ENCODE data around the gene ZNF710.

Gene ZNF710

GRCh38 chr15:90020021-90020735 lies 19.1 kb downstream of the ZNF710 start:
- no peak for DNase-seq

DNA sequence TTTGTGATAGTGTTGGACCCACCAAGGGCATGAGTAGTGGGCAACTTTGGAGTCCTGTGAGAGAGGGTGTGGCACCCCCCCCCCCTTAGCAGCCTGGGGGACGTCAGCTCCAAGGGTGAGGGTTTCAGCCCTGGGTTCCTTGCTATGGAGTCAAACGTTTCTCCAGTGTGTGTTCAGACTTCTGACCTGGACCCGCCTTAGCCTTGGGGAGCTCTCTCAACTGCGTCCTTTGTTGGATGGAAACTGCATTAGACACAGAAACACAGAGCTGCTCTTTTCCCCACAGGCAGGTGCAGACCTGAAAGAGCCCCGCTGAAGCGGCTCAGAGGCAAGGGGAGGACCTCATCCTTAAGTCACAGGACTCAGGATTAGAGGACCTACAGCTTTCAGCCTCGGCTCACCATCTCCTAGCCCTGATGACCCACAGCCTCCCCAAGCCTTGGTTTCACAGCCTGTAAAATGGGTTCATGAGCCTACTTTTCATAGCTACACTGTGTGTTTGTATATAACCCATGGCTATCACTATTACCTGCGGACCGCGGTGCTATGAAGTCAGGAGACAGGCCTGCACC lies 19.9 kb downstream of the ZNF710 start:
- DNase-seq = no peak

DNA sequence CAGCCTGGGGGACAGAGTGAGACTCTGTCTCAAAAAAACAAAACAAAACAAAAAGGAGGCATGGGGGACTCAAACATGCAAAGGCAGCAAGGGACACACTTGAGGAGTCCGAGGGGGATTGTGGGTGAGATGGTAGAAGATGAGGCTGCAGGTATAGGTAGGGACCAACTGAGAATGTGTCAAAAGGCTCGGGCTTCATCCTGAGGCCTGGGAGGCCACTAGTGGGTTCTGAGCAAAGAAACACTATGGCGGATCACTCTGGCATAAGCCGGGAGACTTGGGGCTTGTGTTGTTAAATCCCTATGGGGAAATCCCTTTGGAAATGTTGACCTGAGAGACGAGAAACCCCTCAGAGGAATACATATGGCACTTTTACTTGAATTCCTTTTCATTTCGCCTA lies 21.2 kb downstream of the ZNF710 start:
- no peak for DNase-seq

- no peak for DNase-seq
These were observed 22.0 kb downstream of the ZNF710 start for GRCh38 chr15:90022905-90023700.

DNA sequence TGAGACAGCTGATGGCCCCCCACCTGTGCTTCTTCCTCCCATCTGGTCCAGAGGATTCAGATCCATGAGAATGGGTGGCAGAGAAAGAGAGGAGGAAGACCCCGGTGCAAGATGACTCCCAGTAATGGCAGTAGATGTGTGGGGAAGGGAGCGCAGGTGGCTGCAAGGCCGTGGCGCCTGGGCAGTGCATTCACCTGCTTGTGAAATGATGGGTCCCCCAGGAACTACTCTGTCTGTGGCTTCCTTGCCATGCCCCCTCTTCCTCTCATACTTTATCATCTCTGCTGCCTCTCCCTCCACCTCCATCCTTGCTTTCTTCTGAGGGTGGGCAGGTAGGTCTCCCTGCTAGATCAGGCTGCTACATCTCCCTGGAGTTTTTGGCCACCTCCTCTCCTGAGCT lies 23.3 kb downstream of the ZNF710 start:
- DNase-seq = no peak

DNA sequence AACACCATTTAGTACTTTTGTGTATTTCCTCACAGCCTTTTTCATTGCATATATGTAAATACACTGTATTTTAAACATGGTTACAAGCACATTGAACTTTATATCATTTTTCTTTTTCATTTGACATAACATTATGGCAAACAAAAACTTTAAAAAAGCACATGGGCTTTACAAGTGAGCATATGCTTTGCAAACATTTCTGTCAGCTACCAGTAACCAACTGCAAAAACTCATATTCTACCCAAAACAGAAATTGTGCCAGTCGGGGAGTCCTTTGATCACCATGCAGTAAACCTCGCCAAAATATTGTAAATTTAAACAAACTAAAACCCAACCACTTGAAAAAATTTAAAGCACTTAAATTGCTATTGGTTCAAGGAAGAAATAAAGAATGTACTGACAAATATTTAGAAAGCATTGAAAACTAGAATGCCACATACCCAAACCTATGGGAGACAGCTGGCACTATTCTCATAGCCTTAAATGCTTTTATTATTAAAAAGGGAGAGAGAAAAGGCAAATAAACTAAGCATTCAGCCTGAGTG lies 24.4 kb downstream of the ZNF710 start:
- DNase-seq = no peak

DNA sequence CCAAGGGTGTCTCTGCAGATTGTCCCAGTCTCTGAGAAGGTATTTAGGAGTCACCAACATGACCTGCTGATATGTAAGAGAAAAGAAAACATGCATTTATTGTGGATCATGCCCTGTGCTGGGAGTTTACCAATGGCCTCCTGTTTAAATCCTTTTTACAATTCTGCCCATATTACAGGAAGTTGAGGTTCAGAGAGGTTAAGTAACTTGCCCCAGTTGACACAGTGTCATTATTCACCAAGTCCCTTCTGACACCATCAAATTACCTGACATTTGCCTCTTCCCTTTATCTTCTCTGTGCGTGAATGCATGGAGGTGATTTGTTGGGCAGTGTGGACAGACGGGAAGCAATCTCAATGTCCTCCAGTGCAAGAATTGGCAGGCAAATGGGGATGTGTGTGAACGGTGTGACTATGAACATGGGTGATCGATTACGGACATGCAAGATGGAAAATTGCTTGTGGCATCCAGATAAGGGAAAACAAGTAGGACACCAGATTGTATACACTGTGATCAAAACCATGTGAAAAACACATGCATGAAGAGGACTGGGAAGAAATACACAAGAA lies 27.3 kb downstream of the ZNF710 start:
- no peak for DNase-seq

- DNase-seq = no peak
These were observed 27.9 kb downstream of the ZNF710 start for GRCh38 chr15:90029024-90029423.

DNA sequence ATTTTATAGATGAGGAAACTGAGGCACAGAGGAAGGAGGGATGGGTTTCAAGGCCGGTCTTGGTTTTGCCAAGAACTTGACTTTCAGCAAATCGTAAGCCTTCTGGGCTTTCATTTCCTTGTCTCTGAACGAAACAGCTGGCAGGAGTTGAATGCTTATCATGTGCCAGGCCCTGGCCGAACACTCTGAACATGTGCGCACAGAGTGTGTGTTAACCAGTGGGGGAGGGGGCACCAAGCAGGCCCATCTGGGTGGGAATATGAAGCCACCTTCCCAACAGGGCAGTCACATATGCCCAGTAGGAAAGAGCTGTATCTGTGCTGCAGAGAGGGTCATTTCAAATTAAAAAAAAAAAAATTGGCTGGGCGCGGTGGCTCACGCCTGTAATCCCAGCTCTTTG lies 29.3 kb downstream of the ZNF710 start:
- no peak for DNase-seq

- DNase-seq = no peak
These were observed 30.2 kb downstream of the ZNF710 start for GRCh38 chr15:90031231-90031791.

GRCh38 chr15:90033006-90033405 lies 31.9 kb downstream of the ZNF710 start:
- no peak for DNase-seq

DNA sequence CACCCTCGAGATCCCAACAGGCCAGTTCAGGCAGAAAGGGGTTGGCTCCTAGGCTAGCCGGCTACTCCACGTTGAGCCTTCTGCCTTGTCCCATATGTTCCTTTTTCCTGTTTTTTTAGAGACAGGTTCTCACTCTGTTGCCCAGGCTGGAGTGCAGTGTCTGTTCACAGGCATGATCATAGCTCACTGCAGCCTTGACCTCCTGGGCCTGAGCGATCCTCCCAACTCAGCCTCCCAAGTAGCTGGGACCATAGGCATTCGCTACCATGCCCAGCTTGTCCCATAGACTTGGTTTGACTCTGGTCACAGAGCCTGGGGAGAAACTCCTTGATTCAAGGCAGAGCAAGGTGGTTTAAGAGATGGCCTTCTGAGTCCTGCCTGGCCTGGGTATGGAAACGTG lies 32.3 kb downstream of the ZNF710 start:
- no peak for DNase-seq

GRCh38 chr15:90035095-90035839 lies 34.1 kb downstream of the ZNF710 start:
- DNase-seq = no peak

- no peak for DNase-seq
These were observed 34.7 kb downstream of the ZNF710 start for GRCh38 chr15:90035840-90036230.

DNA sequence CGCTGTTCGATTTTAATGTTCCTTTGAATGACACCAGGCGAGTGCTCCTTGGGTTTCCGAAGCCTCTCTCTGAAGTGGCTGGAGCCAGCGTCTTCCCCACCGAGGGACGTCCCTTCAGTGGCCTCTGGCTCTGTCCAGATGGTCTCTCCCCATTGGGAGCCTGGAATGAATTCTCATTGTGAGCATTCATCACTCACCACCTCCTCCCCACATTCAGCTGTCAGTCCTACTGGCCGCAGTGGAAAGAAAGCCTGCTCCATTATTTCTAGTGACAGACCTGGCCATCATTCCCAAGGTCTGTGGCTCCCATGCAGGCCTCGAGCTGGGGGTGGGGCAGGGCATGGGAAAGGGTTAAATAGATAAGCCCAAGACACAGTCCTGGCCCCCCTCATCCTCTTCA lies 35.2 kb downstream of the ZNF710 start:
- DNase-seq = no peak

DNA sequence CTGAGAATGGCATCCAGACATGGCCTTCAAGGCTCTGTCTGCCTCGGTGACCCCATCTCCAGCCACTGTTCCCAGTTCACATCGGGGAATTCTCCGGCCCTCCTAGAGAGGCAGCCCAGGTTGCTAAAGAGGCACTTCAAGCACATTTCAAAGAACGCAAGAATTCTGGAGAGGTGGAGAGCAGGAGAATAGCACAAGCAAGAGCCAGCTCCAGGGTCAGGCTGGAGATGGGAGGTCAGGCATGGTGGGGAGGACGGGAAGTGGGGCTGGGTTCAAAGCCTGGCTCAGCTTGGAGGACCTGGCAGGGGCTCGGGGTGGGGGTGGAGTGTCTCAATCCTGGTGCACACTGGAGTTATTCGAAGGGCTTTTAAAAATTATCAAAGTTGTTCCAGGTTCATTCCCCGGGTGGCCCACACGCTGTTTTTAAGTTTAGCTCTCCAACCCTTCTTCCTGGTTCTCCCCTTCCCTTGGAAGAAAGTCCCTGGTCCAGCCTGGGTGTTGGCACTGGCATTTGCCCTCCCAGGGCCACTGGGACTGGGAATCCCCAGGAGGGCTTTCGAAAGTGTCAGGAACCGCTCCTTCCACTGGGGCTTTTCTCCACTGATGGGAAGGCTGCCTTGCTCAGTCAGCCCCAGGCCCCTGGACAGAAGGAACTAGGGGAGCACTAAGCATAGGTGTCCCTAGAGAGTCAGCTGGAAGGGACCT lies 35.8 kb downstream of the ZNF710 start:
- DNase-seq = no peak

DNA sequence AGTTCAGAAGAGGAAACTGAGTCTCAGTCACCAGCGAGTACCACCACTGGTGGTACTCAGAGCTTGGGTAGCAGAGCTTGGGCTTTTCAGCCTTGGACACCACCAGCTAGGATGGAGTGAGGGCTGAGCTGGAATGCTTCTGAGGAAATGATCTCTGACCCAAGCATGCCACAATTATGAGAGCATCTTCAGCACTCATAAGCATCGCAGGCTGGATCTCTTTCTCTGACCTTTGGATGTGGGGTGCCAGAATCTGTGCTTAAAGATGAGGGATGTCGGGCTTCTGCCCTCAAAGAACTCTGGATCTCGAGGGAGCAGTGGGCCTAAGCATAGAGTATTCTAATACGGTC lies 36.4 kb downstream of the ZNF710 start:
- DNase-seq = no peak

DNA sequence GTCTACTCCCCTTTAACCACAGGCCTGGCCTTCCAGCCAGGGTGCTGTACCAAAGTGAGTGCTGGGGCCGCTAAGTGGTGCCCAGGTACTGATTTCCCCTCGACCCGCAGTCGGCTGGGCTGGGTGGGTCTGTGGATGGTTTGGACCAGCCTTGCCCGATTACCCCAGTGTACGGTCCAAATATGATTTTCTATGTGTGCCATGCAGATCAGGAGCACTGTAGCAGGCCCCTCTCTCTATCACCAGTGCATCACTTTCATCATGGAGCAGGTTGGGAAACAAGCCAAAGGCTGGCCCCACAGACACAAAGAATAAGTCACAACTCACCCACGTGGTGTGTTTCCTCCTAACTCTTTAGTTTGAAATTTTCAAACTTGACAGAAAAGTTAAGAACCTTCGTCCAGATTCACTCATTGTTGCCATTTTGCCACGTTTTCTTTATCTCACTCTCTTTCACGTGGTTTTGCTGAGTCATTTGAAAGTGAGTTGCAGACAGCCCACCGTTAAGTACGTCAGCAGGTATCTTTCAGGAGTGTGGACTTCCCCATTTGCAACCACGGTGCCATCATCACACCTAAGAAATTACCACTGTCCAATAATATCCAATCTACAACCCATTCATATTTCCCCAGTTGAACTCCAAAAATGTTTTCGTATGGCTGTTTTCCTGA lies 37.0 kb downstream of the ZNF710 start:
- no peak for DNase-seq

- DNase-seq = no peak
These were observed 37.5 kb downstream of the ZNF710 start for GRCh38 chr15:90038632-90039095.

- DNase-seq = no peak
These were observed 38.9 kb downstream of the ZNF710 start for GRCh38 chr15:90039996-90040395.

DNA sequence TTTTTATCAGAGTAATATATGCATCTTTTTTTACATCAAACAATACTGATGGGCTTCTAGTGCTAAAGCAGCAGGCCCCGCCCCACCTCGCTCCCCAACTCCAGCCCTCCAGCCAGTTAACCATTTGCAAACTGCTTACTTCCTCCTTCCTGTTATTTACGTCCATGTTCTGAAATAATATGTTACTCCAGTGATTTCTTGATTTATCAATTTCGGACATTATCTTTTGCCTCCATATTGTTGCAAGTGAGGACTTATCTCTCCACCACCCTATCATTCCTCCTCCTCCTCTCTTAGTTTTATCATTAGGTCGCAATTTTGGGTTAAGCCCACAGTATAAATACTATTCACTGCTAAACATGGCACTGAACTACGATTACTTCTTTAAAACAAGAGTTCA lies 39.5 kb downstream of the ZNF710 start:
- DNase-seq = no peak

Measured in cortex of kidney (tissue), 1 donor.